ENCODE results near the gene OR1E2. TPM values are rescaled to one million over a fixed set of nuclear protein-coding genes. Genes with fewer than 3 reads are reported as not detected.

OR1E2 gene
- total RNA-seq, 1 experiment from 2014 or later = not detected

DNA sequence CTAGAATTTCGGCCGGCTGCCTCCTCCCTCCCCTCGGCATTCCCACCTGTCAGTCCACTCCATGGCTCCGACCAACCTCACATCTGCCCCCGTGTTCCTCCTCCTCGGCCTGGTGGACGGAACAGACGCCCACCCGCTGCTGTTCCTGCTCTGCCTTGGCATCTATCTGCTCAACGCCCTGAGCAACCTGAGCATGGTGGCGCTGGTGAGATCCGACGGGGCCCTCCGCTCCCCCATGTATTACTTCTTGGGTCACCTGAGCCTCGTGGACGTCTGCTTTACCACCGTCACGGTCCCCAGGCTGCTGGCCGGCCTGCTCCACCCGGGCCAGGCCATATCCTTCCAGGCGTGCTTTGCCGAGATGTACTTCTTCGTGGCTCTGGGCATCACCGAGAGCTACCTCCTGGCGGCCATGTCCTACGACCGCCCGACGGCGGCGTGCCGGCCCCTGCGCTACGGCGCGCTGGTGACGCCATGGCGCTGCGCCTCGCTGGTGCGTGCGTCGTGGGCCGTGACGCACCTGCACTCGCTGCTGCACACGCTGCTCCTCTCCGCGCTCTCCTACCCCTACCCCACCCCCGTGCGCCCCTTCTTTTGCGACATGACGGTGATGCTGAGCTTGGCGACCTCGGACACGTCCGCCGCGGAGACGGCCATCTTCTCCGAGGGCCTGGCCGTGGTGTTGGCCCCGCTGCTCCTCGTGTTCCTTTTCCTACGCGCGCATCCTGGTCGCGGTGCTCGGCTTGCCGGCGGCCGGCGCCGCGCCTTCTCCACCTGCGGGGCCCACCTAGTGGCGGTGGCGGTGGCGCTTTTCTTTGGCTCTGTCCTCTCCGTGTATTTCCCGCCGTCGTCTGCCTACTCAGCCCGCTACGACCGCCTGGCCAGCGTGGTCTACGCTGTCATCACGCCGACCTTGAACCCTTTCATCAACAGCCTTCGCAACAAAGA, 47.5 kb downstream of the OR1E2 start, which contains the start of gene OR3A2:
Gene OR3A2, minus strand, starts transcription at position 440 of the 948 bp plus-strand sequence.
- Histone ChIP-seq H3K4me1 (no peaks in the 10 kb centered on the region), H3K9me3 (peaks cover 9% of the 10 kb centered on the region), H3K27me3 (replicated peaks; ENCODE audit: control insufficient read depth, insufficient read depth, low read length) (peaks cover under 1% of the 10 kb centered on the region), H3K36me3 (ENCODE audit: control insufficient read depth, insufficient read depth, low read length) (no peaks in the 10 kb centered on the region), H3K4me3 (ENCODE audit: low read depth, low read length) (no peak within 1 kb of the TSS)
- TF ChIP-seq, protein P1, sequence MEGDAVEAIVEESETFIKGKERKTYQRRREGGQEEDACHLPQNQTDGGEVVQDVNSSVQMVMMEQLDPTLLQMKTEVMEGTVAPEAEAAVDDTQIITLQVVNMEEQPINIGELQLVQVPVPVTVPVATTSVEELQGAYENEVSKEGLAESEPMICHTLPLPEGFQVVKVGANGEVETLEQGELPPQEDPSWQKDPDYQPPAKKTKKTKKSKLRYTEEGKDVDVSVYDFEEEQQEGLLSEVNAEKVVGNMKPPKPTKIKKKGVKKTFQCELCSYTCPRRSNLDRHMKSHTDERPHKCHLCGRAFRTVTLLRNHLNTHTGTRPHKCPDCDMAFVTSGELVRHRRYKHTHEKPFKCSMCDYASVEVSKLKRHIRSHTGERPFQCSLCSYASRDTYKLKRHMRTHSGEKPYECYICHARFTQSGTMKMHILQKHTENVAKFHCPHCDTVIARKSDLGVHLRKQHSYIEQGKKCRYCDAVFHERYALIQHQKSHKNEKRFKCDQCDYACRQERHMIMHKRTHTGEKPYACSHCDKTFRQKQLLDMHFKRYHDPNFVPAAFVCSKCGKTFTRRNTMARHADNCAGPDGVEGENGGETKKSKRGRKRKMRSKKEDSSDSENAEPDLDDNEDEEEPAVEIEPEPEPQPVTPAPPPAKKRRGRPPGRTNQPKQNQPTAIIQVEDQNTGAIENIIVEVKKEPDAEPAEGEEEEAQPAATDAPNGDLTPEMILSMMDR (IDR thresholded peaks at IDR 0.05; ENCODE audit: insufficient read depth in 1 of 2, low read depth in 1 of 2, low read length in 1 of 2, severe bottlenecking in 1 of 2, unreplicated experiment in 1 of 2) = no peak
- Mint-ChIP-seq H3K36me3 (ENCODE audit: insufficient read depth, unreplicated experiment) (no peaks in the 10 kb centered on the region), H3K9me3 (ENCODE audit: unreplicated experiment) (no peaks in the 10 kb centered on the region), H3K4me1 (ENCODE audit: low read depth, unreplicated experiment) (no peaks in the 10 kb centered on the region), H3K4me3 (ENCODE audit: unreplicated experiment) (no peak within 1 kb of the TSS), H3K27ac (ENCODE audit: unreplicated experiment) (no peak within 1 kb of the TSS), H3K27me3 (ENCODE audit: insufficient read depth, unreplicated experiment) (peaks cover 17% of the 10 kb centered on the region)
- no peak for DNase-seq
- no TSS peak for BruUV-seq (replicated peaks)
- intact Hi-C loops (cut with micrococcal nuclease; ENCODE audit: unreplicated experiment) = no loop called here
- ChIA-PET CTCF (no interaction called here), POLR2A (no interaction called here)

Other genes with a start within 250 kb of the OR1E2 start
- gene OR1A2, start 236.3 kb downstream of the OR1E2 start, total RNA-seq (2022) = not detected in 2 replicates
- not detected in 2 replicates for gene OR1A1, start 226.2 kb downstream of the OR1E2 start, total RNA-seq (2022)
- gene OR3A1, start 135.5 kb downstream of the OR1E2 start, total RNA-seq (2022) = not detected in 2 replicates
- gene OR3A2, start 47.5 kb downstream of the OR1E2 start, total RNA-seq (2022) = not detected in 2 replicates
- not detected in 2 replicates for gene OR1E1, start 35.4 kb downstream of the OR1E2 start, total RNA-seq (2022)
- not detected in 2 replicates for gene OR3A3, start 22.5 kb downstream of the OR1E2 start, total RNA-seq (2022)
- not detected in 2 replicates for gene SPATA22, start 38.0 kb upstream of the OR1E2 start, total RNA-seq (2022)
- gene ASPA, start 42.2 kb upstream of the OR1E2 start, total RNA-seq (2022) = 0.27 and 0.42 TPM in 2 replicates
- gene TRPV3, start 124.0 kb upstream of the OR1E2 start, total RNA-seq (2022) = 8.4 and 8.9 TPM in 2 replicates
- gene TRPV1, start 175.6 kb upstream of the OR1E2 start, total RNA-seq (2022) = 1.8 and 3.1 TPM in 2 replicates
- 17.4 and 17.7 TPM in 2 replicates for gene SHPK, start 202.4 kb upstream of the OR1E2 start, total RNA-seq (2022)
- 11.8 and 15.6 TPM in 2 replicates for gene CTNS, start 202.9 kb upstream of the OR1E2 start, total RNA-seq (2022)
- gene TAX1BP3, start 234.7 kb upstream of the OR1E2 start, total RNA-seq (2022) = 58.2 and 61.9 TPM in 2 replicates
- gene EMC6, start 235.0 kb upstream of the OR1E2 start, total RNA-seq (2022) = 35.1 and 36.8 TPM in 2 replicates